IPS-NIHi7 (cell line): ENCODE measurements around the gene BRPF1.

Experiments
- DNase-seq: peaks from one replicate; pipeline ENCODE4 v3.0.0; 2012; ENCODE audit warnings: mixed read lengths; ENCODE audit errors: extremely low spot score

The BRPF1 gene

DNA sequence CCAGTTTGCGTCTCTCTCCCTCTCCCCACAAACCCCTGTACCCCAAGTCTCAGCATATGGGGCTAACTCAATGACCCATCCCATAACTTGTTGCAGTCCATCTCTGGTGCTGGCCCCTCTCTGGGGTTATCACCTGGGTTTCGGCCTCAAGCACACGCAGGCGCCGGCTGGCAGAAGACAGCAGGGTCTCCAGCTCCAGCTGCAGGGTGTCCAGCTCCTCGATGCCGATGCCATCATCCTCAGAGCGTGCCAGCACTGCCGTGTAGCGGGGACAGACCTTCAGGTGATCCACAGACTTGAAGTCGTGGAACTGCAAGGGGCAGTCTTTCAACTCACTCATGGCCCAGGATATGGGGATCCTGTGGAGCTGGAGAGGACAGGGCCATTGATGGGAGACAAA lies 59.6 kb downstream of the BRPF1 start:
- no peak for DNase-seq

DNA sequence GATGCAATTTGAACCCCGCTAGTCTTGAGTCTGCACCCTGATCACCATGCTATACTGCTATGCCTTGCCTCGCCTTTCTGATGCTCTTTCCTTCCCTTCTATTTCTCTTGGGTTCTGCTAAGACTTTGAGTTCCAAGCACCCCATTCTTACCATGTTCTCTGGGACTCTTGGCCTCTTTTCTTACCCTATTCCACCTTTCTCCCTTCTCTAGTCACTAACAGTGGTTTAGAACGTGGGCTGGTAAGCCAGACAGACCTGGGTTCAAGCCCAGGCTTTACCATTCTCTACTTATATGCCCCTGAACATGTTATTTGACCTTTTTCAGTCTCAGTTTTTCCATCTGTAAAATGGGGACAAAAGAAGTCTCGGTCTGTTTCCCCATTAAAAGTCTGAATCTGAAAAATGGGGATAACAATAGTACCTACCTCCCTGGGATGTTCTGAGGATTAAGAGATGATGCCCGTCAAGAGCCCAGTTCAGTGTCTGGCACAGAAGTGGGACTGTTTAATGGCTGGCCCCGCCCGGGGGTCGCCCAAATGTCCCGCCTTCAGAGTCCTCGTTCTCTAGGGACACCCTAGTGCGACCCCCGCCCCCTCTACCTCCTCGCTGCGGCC lies 60.4 kb downstream of the BRPF1 start:
- no peak for DNase-seq

DNA sequence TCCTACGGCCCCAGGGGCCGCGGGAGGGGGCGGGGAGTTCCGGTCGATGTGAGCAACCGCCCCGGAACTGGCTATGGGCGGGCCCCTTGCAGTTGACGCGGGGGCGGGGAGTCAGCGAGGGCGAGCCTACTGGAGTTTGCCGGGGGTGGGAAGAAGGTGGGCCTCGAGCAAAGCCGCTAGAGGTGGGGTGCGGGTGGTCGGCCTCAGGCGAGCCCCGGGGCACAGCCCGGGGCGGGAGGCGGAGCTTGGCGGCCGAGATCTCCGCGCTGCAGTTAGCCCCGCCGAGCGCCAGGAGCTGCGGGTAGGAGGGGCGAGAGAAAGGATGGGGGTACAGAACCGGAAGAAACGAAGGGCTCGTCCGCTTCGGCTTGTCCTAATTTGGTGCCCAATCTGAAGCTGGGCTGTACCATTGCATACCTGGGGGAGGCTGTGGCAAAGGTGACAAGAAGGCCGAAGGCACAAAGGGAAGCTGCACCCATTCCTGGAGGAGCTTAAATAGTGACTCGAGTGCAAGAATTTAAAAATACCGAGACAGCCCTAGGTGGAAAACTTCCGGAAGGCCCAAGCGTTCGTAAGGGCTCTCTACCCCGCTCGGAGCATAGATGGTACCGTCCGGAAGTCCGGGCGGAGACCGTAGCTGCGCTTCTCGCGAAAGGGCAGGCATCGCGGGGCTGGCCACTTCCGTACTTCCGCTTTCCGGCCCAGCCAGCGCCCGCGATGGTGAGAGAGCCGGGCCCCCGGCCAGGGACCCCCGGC lies 61.0 kb downstream of the BRPF1 start, which contains the start of the genes ARPC4 and TADA3:
TSS of gene ARPC4 (plus strand) at position 678 of the 756 bp plus-strand sequence. CDS start at position 718, 40 bp downstream.
TSS of gene TADA3 (minus strand) at position 69 of the 756 bp plus-strand sequence. CDS start 1,007 bp downstream, outside the sequence.
- peak; percentile 94 for DNase-seq

DNA sequence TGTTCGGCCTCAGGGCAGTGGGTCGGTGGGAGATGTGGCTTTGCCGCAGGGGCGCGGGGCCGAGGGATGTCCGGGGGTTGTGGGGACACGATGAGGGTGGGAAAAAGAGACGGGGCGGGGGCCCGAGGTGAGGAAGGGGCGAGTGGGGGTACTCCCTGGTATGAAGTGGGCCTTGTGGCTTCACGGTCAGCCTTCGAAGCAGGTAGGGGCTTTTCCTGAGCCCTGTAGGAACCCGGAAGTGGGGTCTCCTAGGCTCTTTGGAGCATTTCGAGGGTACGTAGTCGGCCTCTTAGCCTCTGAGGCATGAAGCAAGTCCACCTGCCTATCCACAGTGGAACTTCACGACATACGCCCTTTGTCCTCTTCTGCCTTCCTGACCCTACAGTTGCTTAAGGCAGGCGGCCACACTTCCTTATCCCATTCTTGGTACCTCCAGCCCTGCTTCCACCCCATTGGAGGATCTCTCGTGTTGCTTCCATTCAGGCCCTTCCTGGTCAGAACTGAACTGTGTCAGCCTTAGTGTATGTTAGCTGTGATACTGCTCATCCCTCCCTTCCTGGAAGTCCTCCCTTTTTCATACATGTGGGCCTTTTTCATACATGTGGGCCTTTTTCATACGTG lies 61.7 kb downstream of the BRPF1 start:
- DNase-seq: no peak

DNA sequence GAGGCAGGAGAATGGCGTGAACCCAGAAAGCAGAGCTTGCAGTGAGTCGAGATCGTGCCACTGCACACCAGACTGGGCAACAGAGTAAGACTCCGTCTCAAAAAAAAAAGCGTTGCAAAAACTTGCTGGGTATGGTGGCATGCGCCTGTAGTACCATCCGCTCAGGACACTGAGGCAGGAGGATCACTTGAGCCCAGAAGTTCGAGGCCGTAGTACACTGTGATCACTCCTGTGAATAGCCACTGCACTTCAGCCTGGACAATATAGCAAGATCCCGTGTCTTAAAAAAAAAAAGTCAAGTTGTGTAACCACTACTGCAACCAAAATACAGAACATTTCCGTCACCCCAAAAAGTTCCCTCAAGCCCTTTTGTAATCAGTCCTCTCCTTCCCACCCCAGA lies 62.9 kb downstream of the BRPF1 start:
- no peak for DNase-seq

DNA sequence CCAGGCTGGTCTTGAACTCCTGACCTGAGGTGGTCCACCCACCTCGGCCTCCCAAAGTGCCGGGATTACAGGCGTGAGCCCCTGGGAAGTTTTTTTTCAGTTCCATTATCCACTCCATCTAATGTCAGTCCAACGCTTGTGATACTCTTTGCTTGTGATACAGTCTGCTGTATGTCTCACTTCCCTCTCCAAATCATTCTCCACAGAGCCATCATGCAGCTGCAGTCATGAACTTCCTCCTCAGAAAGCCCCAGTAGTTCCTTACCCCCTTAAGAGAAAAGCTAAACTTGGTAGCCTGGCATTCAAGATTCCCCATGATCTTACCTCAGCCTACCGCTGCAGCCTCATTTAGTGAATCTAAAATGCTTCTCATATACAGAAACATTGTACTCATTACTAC lies 63.7 kb downstream of the BRPF1 start:
- DNase-seq: no peak

DNA sequence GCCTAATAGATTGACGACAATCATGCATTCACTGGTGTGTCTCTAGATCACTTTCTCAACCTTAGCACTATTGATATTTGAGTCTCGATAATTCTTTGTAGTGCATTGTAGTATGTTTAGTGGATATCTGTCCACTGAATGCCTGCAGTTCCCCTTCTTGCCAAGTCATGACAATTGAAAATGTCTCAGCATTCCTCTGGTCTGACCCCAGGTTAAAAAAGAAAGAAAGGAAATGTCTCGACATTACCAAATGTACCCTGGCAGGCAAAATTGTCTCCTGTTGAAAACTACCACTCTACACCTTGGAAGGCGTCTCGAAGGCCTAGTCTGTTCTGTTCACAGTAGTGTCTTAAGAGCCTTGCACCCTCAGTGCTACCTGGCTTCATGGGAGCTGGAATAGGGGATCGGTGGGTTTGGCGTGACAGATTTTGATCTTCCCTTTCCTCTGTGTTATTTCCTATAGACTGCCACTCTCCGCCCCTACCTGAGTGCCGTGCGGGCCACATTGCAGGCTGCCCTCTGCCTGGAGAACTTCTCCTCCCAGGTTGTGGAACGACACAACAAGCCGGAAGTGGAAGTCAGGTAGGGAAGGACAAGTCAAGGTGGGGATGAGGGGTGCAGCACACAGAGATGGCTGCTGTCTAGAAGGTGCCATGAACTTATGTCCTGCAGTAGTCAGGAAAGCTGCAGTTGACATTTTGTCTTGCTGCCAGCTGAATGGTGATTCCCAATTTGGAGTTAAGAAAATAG lies 65.8 kb downstream of the BRPF1 start:
- DNase-seq: no peak
